ENCODE measurements around the gene DSTYK.
"Not testable (repeated sequence)": the region's sequence is repeated elsewhere in the genome, so short reads cannot be mapped to it uniquely, and the experiment has no call there.

The DSTYK gene

GRCh38 chr1:205169248-205169647, 42.3 kb downstream of the DSTYK start:
- no peak for DNase-seq

- DNase-seq = no peak
These were observed 43.2 kb downstream of the DSTYK start for GRCh38 chr1:205168291-205168690.

GRCh38 chr1:205162301-205162700, 49.2 kb downstream of the DSTYK start:
- no peak for DNase-seq

- DNase-seq = no peak
These were observed 50.4 kb downstream of the DSTYK start for GRCh38 chr1:205161076-205161475.

- DNase-seq = no peak
These were observed 53.4 kb downstream of the DSTYK start for GRCh38 chr1:205158048-205158616.

GRCh38 chr1:205155665-205156377, 55.7 kb downstream of the DSTYK start:
- DNase-seq = not testable (repeated sequence)

GRCh38 chr1:205152505-205152904, 59.0 kb downstream of the DSTYK start:
- no peak for DNase-seq

- DNase-seq = no peak
These were observed 60.7 kb downstream of the DSTYK start for GRCh38 chr1:205150651-205151428.

- DNase-seq = no peak
These were observed 64.2 kb downstream of the DSTYK start for GRCh38 chr1:205147191-205147835.

- DNase-seq = no peak
These were observed 66.8 kb downstream of the DSTYK start for GRCh38 chr1:205144751-205145150.

GRCh38 chr1:205144046-205144720, 67.3 kb downstream of the DSTYK start:
- no peak for DNase-seq

- DNase-seq = no peak
These were observed 69.4 kb downstream of the DSTYK start for GRCh38 chr1:205142102-205142469.

- DNase-seq = peak; percentile 26 to 59 (median 42)
These were observed 70.0 kb downstream of the DSTYK start for GRCh38 chr1:205141236-205142101.

GRCh38 chr1:205140113-205140512, 71.4 kb downstream of the DSTYK start:
- no peak for DNase-seq

- no peak for DNase-seq
These were observed 73.6 kb downstream of the DSTYK start for GRCh38 chr1:205137901-205138300.

GRCh38 chr1:205133287-205133686, 78.2 kb downstream of the DSTYK start:
- DNase-seq = no peak

GRCh38 chr1:205129447-205130029, 82.0 kb downstream of the DSTYK start:
- no peak for DNase-seq

GRCh38 chr1:205128050-205128449, 83.5 kb downstream of the DSTYK start:
- no peak for DNase-seq

- DNase-seq = no peak
These were observed 83.9 kb downstream of the DSTYK start for GRCh38 chr1:205127646-205128045.

GRCh38 chr1:205124726-205125125, 86.8 kb downstream of the DSTYK start:
- no peak for DNase-seq

GRCh38 chr1:205122489-205122882, 89.0 kb downstream of the DSTYK start:
- no peak for DNase-seq
